Stimulated activated naive CD8-positive, alpha-beta T cell treated with anti-CD3 and anti-CD28 coated beads, Interleukin-15, Interleukin-2, amounts not matched to agents 100 U/mL and 50 U/mL, for 24 hours (primary cell): ENCODE results near the gene TSPAN7.

Experiments
- ATAC-seq: fragments of 150-1000 bp; cut with Tn5 transposase; one replicate; pipeline ENCODE4 v1.10.0; 2021
- DNase-seq: peaks from one replicate; pipeline ENCODE4 v3.0.0; 2021

TSPAN7 gene

DNA sequence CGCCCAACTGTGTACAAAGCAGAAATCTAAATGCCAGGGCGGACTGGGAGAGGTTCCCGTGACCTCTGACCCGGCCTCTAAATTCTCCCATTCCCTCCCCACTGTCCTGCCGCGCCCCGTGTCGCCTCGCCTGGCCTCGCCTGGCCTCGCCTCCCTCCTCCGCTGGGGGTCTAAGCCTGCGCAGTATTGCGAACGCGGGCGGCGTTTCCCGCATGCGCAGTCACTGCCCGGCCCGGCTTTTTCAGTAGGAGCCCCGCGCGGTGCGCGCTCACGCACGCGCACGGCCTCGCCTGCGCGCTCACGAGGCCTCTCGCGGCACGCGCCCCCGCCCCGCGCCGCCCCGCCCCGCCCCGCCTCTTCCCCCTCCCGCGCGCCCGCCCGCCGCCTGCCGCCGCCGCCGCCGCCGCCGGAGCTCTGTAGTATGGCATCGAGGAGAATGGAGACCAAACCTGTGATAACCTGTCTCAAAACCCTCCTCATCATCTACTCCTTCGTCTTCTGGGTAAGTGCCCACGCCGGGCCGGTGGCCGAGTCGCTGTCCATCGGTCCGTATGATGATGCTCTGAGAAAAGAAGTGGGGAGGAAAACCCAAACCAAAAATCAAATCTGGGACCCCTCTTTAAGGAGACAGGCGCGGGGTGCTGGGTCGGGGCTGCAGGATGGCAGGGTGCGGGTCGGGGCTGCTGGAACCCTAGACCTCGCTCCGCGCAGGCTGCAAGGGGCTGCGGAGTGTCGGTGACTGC lies at the start of gene TSPAN7:
Gene TSPAN7, plus strand, starts transcription at position 417 of the 743 bp plus-strand sequence. Its CDS starts 5 bp downstream, at position 422.
- ATAC-seq: peak; percentile 95
- peak; percentile 82 for DNase-seq

- no peak for DNase-seq
- no peak for ATAC-seq
These were observed 48.1 kb upstream of the TSPAN7 start for GRCh38 chrX:38513112-38513742.

DNA sequence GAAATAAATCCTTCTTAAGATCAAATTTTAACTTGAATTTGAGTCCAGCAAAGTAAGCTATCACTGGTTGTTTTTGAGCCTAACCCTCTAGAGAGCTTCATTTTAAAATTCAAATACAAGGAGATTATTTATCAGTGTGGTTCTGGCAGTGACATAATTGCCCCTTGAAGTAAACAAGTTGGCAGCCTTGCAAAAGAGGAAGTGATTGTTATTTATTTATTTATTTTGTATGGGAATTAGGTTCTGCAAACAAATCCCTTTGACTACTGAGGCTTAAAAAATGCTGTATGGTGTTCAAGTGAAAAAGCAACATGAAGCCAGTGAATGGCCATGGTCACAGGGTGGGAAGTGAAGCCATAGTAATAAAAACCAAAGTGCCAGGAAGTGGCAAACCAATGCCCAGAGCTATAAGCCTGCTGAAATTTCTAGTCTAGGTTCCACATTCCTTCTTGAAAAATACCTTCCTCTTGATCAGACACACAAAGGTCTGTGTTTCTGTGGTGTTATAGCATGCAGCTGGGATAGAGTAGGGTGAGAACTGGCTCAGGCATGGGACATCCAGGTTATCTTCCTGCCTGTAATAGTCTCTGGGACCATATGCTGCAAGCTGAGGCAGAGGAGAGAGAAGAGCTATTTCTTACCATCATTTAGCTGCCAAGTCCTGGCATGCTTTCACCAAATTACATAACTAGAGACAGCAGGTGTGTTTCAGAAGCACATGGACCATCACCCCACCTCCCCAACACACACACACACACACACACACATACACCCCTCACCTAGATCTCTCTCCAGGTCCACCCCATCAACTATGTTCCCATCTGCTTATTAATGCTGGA lies 47.1 kb upstream of the TSPAN7 start:
- DNase-seq (no peak), ATAC-seq (no peak)

DNA sequence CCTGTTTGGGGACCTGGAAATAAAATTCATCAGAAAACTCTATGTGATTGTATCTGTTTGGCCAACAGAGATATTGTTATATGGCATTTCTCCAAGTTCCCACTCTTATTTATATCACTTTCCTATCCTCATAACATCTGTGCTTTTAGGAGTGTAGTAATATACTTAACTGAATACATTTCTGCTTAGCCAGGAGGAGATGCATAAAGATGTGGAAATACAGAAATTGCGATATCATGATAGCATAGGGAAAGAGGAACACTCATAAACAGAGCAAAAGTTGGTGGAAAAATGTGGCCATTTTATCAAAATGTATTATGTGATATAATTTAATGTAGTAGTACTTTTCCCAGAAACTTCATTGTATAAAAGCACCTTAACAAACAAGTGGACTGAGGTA lies 46.1 kb upstream of the TSPAN7 start:
- ATAC-seq: no peak
- no peak for DNase-seq

DNA sequence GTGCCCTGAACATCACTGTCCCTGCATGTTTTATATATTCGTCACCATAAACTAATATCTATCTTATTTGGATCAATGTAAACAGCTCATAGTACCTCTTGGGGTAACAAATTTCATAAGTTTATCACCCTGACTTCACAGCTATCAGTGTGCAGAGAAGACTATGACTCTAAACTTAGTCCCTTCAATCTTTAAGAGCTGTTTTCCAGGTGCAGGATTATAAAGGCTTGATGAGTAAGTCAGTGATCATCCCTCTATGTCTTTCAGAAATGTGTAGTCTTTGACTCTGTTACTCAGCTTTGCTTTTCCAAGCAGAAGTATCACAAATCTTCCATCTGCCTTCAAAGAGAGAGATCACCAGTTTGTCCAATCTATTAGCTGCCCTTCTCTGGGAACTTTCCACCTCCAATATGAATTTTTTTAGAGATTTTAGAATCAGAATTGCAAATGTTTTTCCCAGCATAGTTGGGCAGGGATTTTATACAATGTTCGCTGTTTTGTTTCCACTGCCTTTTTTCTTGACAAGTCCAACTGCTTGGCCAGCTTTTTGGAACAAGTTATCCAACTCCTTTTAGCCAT lies 45.1 kb upstream of the TSPAN7 start:
- ATAC-seq (no peak), DNase-seq (no peak)

DNA sequence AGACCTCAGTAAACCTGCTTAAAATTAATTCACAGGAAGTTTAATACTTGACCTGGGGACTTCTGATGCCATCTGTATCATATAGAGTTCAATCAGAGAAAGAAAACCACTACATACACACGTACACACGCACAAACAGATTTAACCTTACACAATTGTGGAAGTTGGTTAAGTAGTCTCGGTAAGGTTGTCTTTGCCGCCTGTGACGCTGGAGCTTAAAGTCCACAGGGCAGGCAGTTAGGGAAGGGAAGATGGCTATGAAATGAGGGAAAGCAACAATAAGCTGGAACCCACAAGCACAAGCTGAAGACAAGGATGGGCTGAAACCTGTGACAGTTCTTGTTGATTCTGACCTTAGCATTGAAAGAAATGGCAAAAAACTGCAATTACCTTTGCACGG lies 41.7 kb upstream of the TSPAN7 start:
- no peak for DNase-seq
- ATAC-seq: no peak

- ATAC-seq (no peak), DNase-seq (no peak)
These were observed 23.2 kb upstream of the TSPAN7 start for GRCh38 chrX:38538134-38538533.

DNA sequence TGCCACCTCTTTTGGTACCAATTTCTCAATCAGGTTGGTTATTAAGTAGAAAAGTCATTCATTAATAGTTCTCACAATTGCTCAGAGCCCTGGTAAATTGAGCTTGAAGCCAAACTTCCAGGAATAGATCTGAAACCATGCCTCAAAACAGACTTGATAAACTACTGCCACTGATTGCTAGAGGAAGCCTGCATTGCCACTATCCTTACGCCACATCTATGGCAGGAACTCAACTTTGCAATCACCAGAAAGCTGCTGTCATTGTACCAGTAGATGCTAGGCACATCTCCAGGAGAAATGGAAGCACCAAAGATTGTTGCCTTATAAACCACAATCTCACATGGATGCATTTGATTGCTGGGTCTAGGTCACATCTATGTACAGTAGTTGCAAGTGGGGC lies 21.6 kb upstream of the TSPAN7 start:
- ATAC-seq (no peak), DNase-seq (no peak)

- no peak for DNase-seq
- no peak for ATAC-seq
These were observed 12.8 kb upstream of the TSPAN7 start for GRCh38 chrX:38548508-38548907.

DNA sequence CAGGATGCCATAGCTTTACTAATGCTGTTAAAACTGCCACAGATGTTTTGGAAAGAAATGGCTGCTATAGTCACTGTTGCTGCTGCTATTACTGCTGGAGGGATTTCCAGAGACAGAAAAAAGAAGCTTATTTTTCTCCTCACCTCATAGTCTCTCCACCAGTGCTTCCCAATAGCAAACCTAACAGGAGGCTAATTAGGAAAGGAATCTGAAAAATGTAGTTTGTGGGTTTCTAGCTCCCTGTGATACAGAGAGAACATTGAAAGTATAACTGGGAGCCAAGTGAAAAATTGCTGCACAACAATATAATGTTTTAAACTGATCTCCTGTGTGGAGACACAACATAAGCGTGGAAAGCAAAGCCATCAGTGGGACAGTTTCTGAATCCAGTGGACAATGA lies 8.6 kb upstream of the TSPAN7 start:
- ATAC-seq (no peak), DNase-seq (no peak)

- ATAC-seq: no peak
- DNase-seq: no peak
These were observed 2.7 kb upstream of the TSPAN7 start for GRCh38 chrX:38558686-38559085.

GRCh38 chrX:38560776-38561125 lies 591 bp upstream of the TSPAN7 start:
- DNase-seq (no peak), ATAC-seq (no peak)

DNA sequence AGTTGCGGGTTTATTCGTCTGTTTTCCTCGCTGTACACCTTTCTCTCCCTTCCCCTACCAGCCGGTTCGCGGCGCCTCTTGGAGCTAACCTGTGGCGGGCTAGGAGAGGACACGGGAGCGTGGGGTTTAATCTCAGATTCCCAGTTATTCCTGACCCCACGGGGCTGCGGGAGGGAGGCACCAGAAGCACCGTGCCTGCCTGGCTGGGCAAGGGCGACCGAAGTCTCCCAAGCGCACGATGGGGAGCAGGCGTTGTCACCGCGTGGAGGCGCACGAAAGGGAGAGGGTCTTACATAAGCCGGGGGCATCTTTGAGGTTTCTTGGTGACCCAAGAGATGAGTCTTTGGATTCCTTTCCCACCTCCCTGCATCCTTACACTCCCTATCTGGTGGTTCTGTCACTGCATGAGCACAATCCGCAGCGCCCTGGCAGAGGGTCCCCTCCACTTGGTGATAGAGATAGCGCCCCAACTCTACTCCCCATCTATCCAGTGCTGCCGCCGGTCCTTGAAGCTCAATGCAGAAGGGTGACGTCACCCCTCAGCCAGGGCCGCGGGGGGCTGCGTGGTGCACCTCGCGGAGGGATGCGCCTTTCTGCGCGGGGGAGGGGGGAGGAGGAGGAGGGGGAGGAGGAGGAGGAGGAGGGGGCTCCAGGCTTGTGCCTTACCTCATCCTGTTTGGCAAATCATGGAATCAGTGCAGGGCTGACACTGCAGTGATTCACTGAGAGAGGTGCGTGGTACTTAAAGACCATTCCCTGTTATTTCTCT lies 793 bp downstream of the TSPAN7 start:
- DNase-seq (peak; percentile 6), ATAC-seq (no peak)

DNA sequence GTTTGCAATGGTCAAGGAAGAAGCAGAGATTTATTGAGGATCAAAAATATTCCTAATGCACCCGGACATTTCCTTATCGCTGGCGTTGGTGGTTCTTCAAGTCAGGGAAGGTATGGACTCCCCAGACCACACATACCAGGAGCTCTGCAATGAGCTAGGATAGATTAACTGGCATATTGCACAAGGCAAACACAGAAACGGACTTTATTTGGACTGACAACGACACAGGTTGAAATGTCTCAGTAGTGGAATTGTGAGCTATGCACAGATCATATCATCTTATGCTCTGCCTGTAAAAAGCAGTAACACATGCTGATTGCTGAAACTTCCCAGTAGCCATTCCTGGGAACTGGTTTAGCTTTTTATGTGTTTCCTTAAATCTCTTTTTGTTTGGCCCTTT lies 1.7 kb downstream of the TSPAN7 start:
- ATAC-seq (no peak), DNase-seq (no peak)

- ATAC-seq (no peak), DNase-seq (no peak)
These were observed 9.1 kb downstream of the TSPAN7 start for GRCh38 chrX:38570396-38570795.

- ATAC-seq: no peak
- no peak for DNase-seq
These were observed 9.7 kb downstream of the TSPAN7 start for GRCh38 chrX:38571058-38571457.

DNA sequence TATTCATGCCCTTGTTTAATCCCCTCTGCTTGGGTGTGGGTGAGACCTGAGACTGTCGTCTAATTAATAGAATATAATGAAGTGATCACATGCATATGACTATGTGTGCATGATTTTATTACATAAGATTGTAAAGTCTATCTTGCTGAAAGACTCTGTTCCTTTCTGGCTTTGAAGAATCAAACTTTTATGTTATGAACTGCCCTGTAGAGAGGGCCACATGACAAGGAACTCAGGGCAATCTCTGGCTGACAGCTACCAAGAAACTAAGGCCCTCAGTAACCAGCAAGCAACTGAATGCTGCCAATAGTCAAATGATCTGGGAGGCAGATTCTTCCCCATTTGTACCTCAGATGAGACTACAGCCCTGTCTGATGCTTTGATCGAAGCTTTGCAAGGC lies 13.5 kb downstream of the TSPAN7 start:
- DNase-seq (no peak), ATAC-seq (no peak)

GRCh38 chrX:38575888-38576287 lies 14.5 kb downstream of the TSPAN7 start:
- ATAC-seq (no peak), DNase-seq (no peak)

- ATAC-seq: no peak
These were observed 16.4 kb downstream of the TSPAN7 start for GRCh38 chrX:38577738-38578137.

GRCh38 chrX:38578167-38578566 lies 16.8 kb downstream of the TSPAN7 start:
- ATAC-seq: no peak
- DNase-seq: no peak

More at GRCh38 chrX:38577738-38578137, 16.4 kb downstream of the TSPAN7 start:
- no peak for DNase-seq

- DNase-seq (no peak), ATAC-seq (no peak)
These were observed 21.8 kb downstream of the TSPAN7 start for GRCh38 chrX:38583181-38583580.

DNA sequence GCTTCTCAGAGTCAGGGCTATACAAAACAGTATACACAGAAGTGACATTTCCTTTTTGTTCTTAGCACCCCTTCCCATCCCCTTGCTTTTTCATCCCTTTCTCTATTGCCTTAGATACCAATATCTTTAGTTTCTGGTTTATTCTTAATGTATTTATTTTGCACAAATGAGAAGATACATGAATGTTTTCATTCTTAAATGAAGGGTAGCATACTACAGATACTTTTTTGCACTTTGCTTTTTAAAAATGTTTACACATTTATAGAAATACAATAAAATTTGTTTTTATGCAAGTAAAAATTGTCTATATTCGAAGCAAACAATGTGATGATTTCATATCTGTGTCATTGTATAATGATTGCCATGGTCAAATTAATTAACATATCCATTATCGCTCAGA lies 33.1 kb downstream of the TSPAN7 start:
- DNase-seq: no peak
- no peak for ATAC-seq
